Right lung (tissue), 5 donors: ENCODE data around the gene L3MBTL4. TPM values are rescaled to one million over a fixed set of nuclear protein-coding genes. Genes with fewer than 3 reads are reported as not detected.
"Not testable (repeated sequence)": the region's sequence is repeated elsewhere in the genome, so short reads cannot be mapped to it uniquely, and the experiment has no call there.

ENCODE experiments used
- DNase-seq, 2 donors: peaks; one replicate each; pipeline ENCODE4 v3.0.0-alpha.2; 2013
- polyA plus RNA-seq, 5 donors: library from polyadenylated mRNA; unstranded; fragments of 120-200 nt; gene quantifications; one replicate each; pipeline versions ENCODE4 v1.2.1 to v1.2.3, GENCODE V29; 2013; ENCODE audit warnings: inconsistent platforms in 1 of 5, low replicate concordance in 1 of 5; ENCODE audit not compliant: insufficient read length in 5 of 5, insufficient read depth in 1 of 5

The L3MBTL4 gene
- polyA plus RNA-seq, 5 donors: 5.2 to 7.3 (median 6.0) TPM

- no peak for DNase-seq
These were observed 214.9 kb downstream of the L3MBTL4 start for GRCh38 chr18:6199777-6200176.

GRCh38 chr18:6198585-6198984 lies 216.1 kb downstream of the L3MBTL4 start:
- no peak for DNase-seq

- DNase-seq: no peak
These were observed 220.1 kb downstream of the L3MBTL4 start for GRCh38 chr18:6194640-6195039.

GRCh38 chr18:6185782-6186181 lies 228.9 kb downstream of the L3MBTL4 start:
- not testable (repeated sequence) for DNase-seq

GRCh38 chr18:6174983-6175745 lies 239.5 kb downstream of the L3MBTL4 start:
- DNase-seq: no peak

- no peak for DNase-seq
These were observed 244.1 kb downstream of the L3MBTL4 start for GRCh38 chr18:6170604-6171003.

- no peak for DNase-seq
These were observed 253.2 kb downstream of the L3MBTL4 start for GRCh38 chr18:6161549-6161948.

GRCh38 chr18:6159426-6159825 lies 255.3 kb downstream of the L3MBTL4 start:
- no peak for DNase-seq

- no peak for DNase-seq
These were observed 255.8 kb downstream of the L3MBTL4 start for GRCh38 chr18:6158958-6159357.

GRCh38 chr18:6156446-6156845 lies 258.3 kb downstream of the L3MBTL4 start:
- no peak for DNase-seq

GRCh38 chr18:6155707-6156106 lies 259.0 kb downstream of the L3MBTL4 start:
- DNase-seq: no peak

- no peak for DNase-seq
These were observed 264.3 kb downstream of the L3MBTL4 start for GRCh38 chr18:6150430-6150829.

- DNase-seq: no peak
These were observed 268.4 kb downstream of the L3MBTL4 start for GRCh38 chr18:6146307-6146661.

- peak in 1 of 2 donors; percentile 3 for DNase-seq
These were observed 268.9 kb downstream of the L3MBTL4 start for GRCh38 chr18:6145645-6146306.

- DNase-seq: no peak
These were observed 275.7 kb downstream of the L3MBTL4 start for GRCh38 chr18:6139007-6139406.

GRCh38 chr18:6135901-6136300 lies 278.8 kb downstream of the L3MBTL4 start:
- DNase-seq: not testable (repeated sequence)

- DNase-seq: not testable (repeated sequence)
These were observed 279.7 kb downstream of the L3MBTL4 start for GRCh38 chr18:6135029-6135428.

GRCh38 chr18:6132751-6133368 lies 281.9 kb downstream of the L3MBTL4 start:
- no peak for DNase-seq

GRCh38 chr18:6120820-6121279 lies 293.9 kb downstream of the L3MBTL4 start:
- peak; percentile 13 for DNase-seq

- no peak for DNase-seq
These were observed 294.9 kb downstream of the L3MBTL4 start for GRCh38 chr18:6119761-6120160.

- no peak for DNase-seq
These were observed 296.6 kb downstream of the L3MBTL4 start for GRCh38 chr18:6118080-6118479.

GRCh38 chr18:6115710-6116109 lies 299.0 kb downstream of the L3MBTL4 start:
- DNase-seq: no peak

GRCh38 chr18:6113650-6114049 lies 301.1 kb downstream of the L3MBTL4 start:
- no peak for DNase-seq
